EH (cell line): Measurements from ENCODE around the gene PLAAT1.
A peak's percentile ranks its signal among the peaks of the same experiment; 100 is the strongest.

Source experiments
- DNase-seq: peaks from one replicate; pipeline ENCODE4 v3.0.0-alpha.2; 2015; ENCODE audit warnings: low read depth

Gene PLAAT1

GRCh38 chr3:193240850-193241706 lies at the start of gene PLAAT1:
Gene PLAAT1, plus strand, starts transcription at chr3:193241222. Its CDS starts 14,429 bp downstream, at chr3:193255651.
- DNase-seq: peak; percentile 50

GRCh38 chr3:193194371-193194770 lies 46.7 kb upstream of the PLAAT1 start:
- no peak for DNase-seq

- DNase-seq: no peak
Measured at GRCh38 chr3:193196746-193197145, 44.3 kb upstream of the PLAAT1 start.

GRCh38 chr3:193207290-193208273 lies 33.4 kb upstream of the PLAAT1 start:
- no peak for DNase-seq

- no peak for DNase-seq
Measured at GRCh38 chr3:193210618-193211017, 30.4 kb upstream of the PLAAT1 start.

- DNase-seq: no peak
Measured at GRCh38 chr3:193211173-193211572, 29.8 kb upstream of the PLAAT1 start.

- DNase-seq: no peak
Measured at GRCh38 chr3:193211984-193212383, 29.0 kb upstream of the PLAAT1 start.

- DNase-seq: no peak
Measured at GRCh38 chr3:193212844-193213243, 28.2 kb upstream of the PLAAT1 start.

- no peak for DNase-seq
Measured at GRCh38 chr3:193214445-193214844, 26.6 kb upstream of the PLAAT1 start.

GRCh38 chr3:193225302-193226125 lies 15.5 kb upstream of the PLAAT1 start:
- DNase-seq: no peak

- no peak for DNase-seq
Measured at GRCh38 chr3:193228206-193228605, 12.8 kb upstream of the PLAAT1 start.

- DNase-seq: no peak
Measured at GRCh38 chr3:193229851-193230420, 11.1 kb upstream of the PLAAT1 start.

GRCh38 chr3:193230610-193231009 lies 10.4 kb upstream of the PLAAT1 start:
- no peak for DNase-seq

- no peak for DNase-seq
Measured at GRCh38 chr3:193231201-193231600, 9.8 kb upstream of the PLAAT1 start.

GRCh38 chr3:193236599-193236998 lies 4.4 kb upstream of the PLAAT1 start:
- DNase-seq: no peak

GRCh38 chr3:193237030-193237429 lies 4.0 kb upstream of the PLAAT1 start:
- DNase-seq: no peak

GRCh38 chr3:193240436-193240849 lies 579 bp upstream of the PLAAT1 start:
- DNase-seq: no peak

- no peak for DNase-seq
Measured at GRCh38 chr3:193241716-193242115, 694 bp downstream of the PLAAT1 start.

GRCh38 chr3:193243571-193243970 lies 2.5 kb downstream of the PLAAT1 start:
- DNase-seq: no peak

- no peak for DNase-seq
Measured at GRCh38 chr3:193248848-193249468, 7.9 kb downstream of the PLAAT1 start.

- DNase-seq: no peak
Measured at GRCh38 chr3:193250492-193250891, 9.5 kb downstream of the PLAAT1 start.
